Stimulated activated effector memory CD8-positive, alpha-beta T cell treated with anti-CD3 and anti-CD28 coated beads, Interleukin-12 subunit alpha, Interleukin-12 subunit beta, amount 100 ng/mL, for 72 hours (primary cell): ENCODE data around the gene RBM20.
A peak's percentile ranks its signal among the peaks of the same experiment; 100 is the strongest.

Experiments
- ATAC-seq: fragments of 150-1000 bp; cut with Tn5 transposase; 2 replicates; pipeline ENCODE4 v1.10.0; 2021
- DNase-seq, 2 donors: peaks; one replicate each; pipeline ENCODE4 v3.0.0; 2021 to 2022; ENCODE audit warnings: low spot score in 2 of 2
- H3K27ac Mint-ChIP-seq: one replicate; pipeline ENCODE4 v1.8.0; 2022; ENCODE audit warnings: mild to moderate bottlenecking, mixed read lengths
- H3K36me3 Mint-ChIP-seq: one replicate; pipeline ENCODE4 v1.8.0; 2022; ENCODE audit warnings: mild to moderate bottlenecking, mixed read lengths
- H3K4me1 Mint-ChIP-seq: one replicate; pipeline ENCODE4 v1.8.0; 2022; ENCODE audit warnings: mixed read lengths
- H3K4me3 Mint-ChIP-seq: one replicate; pipeline ENCODE4 v1.8.0; 2022; ENCODE audit warnings: mild to moderate bottlenecking, mixed read lengths
- H3K9me3 Mint-ChIP-seq: one replicate; pipeline ENCODE4 v1.8.0; 2022; ENCODE audit warnings: mixed read lengths

The RBM20 gene

GRCh38 chr10:110739811-110740271 lies 95.7 kb downstream of the RBM20 start:
- H3K27ac Mint-ChIP-seq, result peak overlapping the region; percentile 36
- H3K9me3 Mint-ChIP-seq, result no peaks in the 10 kb centered on the region
- no peaks in the 10 kb centered on the region for H3K36me3 Mint-ChIP-seq
- ATAC-seq (peak; percentile 81), DNase-seq (no peak)
- H3K4me3 Mint-ChIP-seq, result no peak overlapping the region
- H3K4me1 Mint-ChIP-seq, result peaks cover 15% of the 10 kb centered on the region

GRCh38 chr10:110742801-110743200 lies 98.7 kb downstream of the RBM20 start:
- H3K27ac Mint-ChIP-seq, result peak overlapping the region; percentile 48
- H3K36me3 Mint-ChIP-seq, result no peaks in the 10 kb centered on the region
- H3K4me3 Mint-ChIP-seq, result no peak overlapping the region
- DNase-seq (no peak), ATAC-seq (no peak)
- peaks cover 24% of the 10 kb centered on the region for H3K4me1 Mint-ChIP-seq
- H3K9me3 Mint-ChIP-seq, result no peaks in the 10 kb centered on the region

GRCh38 chr10:110744782-110745181 lies 100.6 kb downstream of the RBM20 start:
- Mint-ChIP-seq H3K36me3 (no peaks in the 10 kb centered on the region), H3K4me1 (peaks cover 32% of the 10 kb centered on the region), H3K4me3 (no peak overlapping the region), H3K9me3 (peaks cover 6% of the 10 kb centered on the region), H3K27ac (no peak overlapping the region)
- ATAC-seq (no peak), DNase-seq (no peak)

- peaks cover 6% of the 10 kb centered on the region for H3K9me3 Mint-ChIP-seq
- no peaks in the 10 kb centered on the region for H3K36me3 Mint-ChIP-seq
- peak; percentile 62 for ATAC-seq
- peak; percentile 33 to 66 for DNase-seq
- H3K27ac Mint-ChIP-seq, result no peak overlapping the region
- H3K4me1 Mint-ChIP-seq, result peaks cover 30% of the 10 kb centered on the region
- H3K4me3 Mint-ChIP-seq, result no peak overlapping the region
Measured at GRCh38 chr10:110746254-110746826, 102.2 kb downstream of the RBM20 start.

GRCh38 chr10:110746969-110747608 lies 103.0 kb downstream of the RBM20 start:
- DNase-seq, result no peak
- ATAC-seq, result no peak
- Mint-ChIP-seq H3K4me1 (peaks cover 37% of the 10 kb centered on the region), H3K27ac (no peak overlapping the region), H3K4me3 (no peak overlapping the region), H3K9me3 (peaks cover 6% of the 10 kb centered on the region), H3K36me3 (no peaks in the 10 kb centered on the region)

GRCh38 chr10:110747609-110748464 lies 103.7 kb downstream of the RBM20 start:
- Mint-ChIP-seq H3K9me3 (peaks cover 6% of the 10 kb centered on the region), H3K36me3 (no peaks in the 10 kb centered on the region), H3K4me3 (no peak overlapping the region), H3K27ac (no peak overlapping the region), H3K4me1 (peaks cover 32% of the 10 kb centered on the region)
- no peak for DNase-seq
- ATAC-seq, result no peak

- Mint-ChIP-seq H3K36me3 (no peaks in the 10 kb centered on the region), H3K4me1 (peaks cover 40% of the 10 kb centered on the region), H3K4me3 (no peak overlapping the region), H3K27ac (no peak overlapping the region), H3K9me3 (peaks cover 6% of the 10 kb centered on the region)
- DNase-seq, result no peak
- no peak for ATAC-seq
Measured at GRCh38 chr10:110748970-110749369, 104.8 kb downstream of the RBM20 start.

GRCh38 chr10:110750931-110751330 lies 106.8 kb downstream of the RBM20 start:
- Mint-ChIP-seq H3K27ac (no peak overlapping the region), H3K9me3 (peaks cover 6% of the 10 kb centered on the region), H3K4me3 (no peak overlapping the region), H3K36me3 (no peaks in the 10 kb centered on the region), H3K4me1 (peaks cover 51% of the 10 kb centered on the region)
- ATAC-seq, result no peak
- no peak for DNase-seq

- Mint-ChIP-seq H3K4me3 (no peak overlapping the region), H3K4me1 (peaks cover 47% of the 10 kb centered on the region), H3K9me3 (peaks cover 6% of the 10 kb centered on the region), H3K27ac (peak overlapping the region; percentile 7), H3K36me3 (no peaks in the 10 kb centered on the region)
- DNase-seq, result no peak
- peak; percentile 80 for ATAC-seq
Measured at GRCh38 chr10:110751850-110752249, 107.7 kb downstream of the RBM20 start.

- Mint-ChIP-seq H3K27ac (peak overlapping the region; percentile 6), H3K9me3 (peaks cover 6% of the 10 kb centered on the region), H3K4me3 (no peak overlapping the region), H3K36me3 (no peaks in the 10 kb centered on the region), H3K4me1 (peaks cover 36% of the 10 kb centered on the region)
- DNase-seq, result no peak
- ATAC-seq, result no peak
Measured at GRCh38 chr10:110753462-110753861, 109.3 kb downstream of the RBM20 start.

GRCh38 chr10:110754375-110755105 lies 110.4 kb downstream of the RBM20 start:
- H3K4me1 Mint-ChIP-seq, result peaks cover 32% of the 10 kb centered on the region
- H3K4me3 Mint-ChIP-seq, result no peak overlapping the region
- peak; percentile 57 for ATAC-seq
- DNase-seq, result no peak
- H3K9me3 Mint-ChIP-seq, result no peaks in the 10 kb centered on the region
- no peaks in the 10 kb centered on the region for H3K36me3 Mint-ChIP-seq
- H3K27ac Mint-ChIP-seq, result peak overlapping the region; percentile 9

GRCh38 chr10:110755781-110756180 lies 111.6 kb downstream of the RBM20 start:
- no peak for ATAC-seq
- Mint-ChIP-seq H3K4me3 (no peak overlapping the region), H3K4me1 (peaks cover 32% of the 10 kb centered on the region), H3K9me3 (no peaks in the 10 kb centered on the region), H3K36me3 (no peaks in the 10 kb centered on the region), H3K27ac (no peak overlapping the region)
- DNase-seq, result no peak

- Mint-ChIP-seq H3K4me1 (peaks cover 24% of the 10 kb centered on the region), H3K36me3 (no peaks in the 10 kb centered on the region), H3K27ac (no peak overlapping the region), H3K4me3 (no peak overlapping the region), H3K9me3 (no peaks in the 10 kb centered on the region)
- ATAC-seq, result no peak
- DNase-seq, result no peak
Measured at GRCh38 chr10:110756876-110757275, 112.7 kb downstream of the RBM20 start.

GRCh38 chr10:110757586-110757985 lies 113.5 kb downstream of the RBM20 start:
- no peaks in the 10 kb centered on the region for H3K9me3 Mint-ChIP-seq
- peaks cover 19% of the 10 kb centered on the region for H3K4me1 Mint-ChIP-seq
- H3K36me3 Mint-ChIP-seq, result no peaks in the 10 kb centered on the region
- ATAC-seq (no peak), DNase-seq (no peak)
- no peak overlapping the region for H3K4me3 Mint-ChIP-seq
- no peak overlapping the region for H3K27ac Mint-ChIP-seq

GRCh38 chr10:110758128-110758765 lies 114.1 kb downstream of the RBM20 start:
- Mint-ChIP-seq H3K9me3 (no peaks in the 10 kb centered on the region), H3K36me3 (no peaks in the 10 kb centered on the region)

More at GRCh38 chr10:110758128-110758765, 114.1 kb downstream of the RBM20 start:
- DNase-seq (no peak), ATAC-seq (no peak)
- Mint-ChIP-seq H3K27ac (no peak overlapping the region), H3K4me3 (no peak overlapping the region), H3K4me1 (peaks cover 17% of the 10 kb centered on the region)
